Activated CD8-positive, alpha-beta memory T cell treated with anti-CD3 and anti-CD28 coated beads for 4 hours (primary cell): ENCODE measurements around the gene APOL1.

Experiments
- DNase-seq, 2 donors: peaks; one replicate each; pipeline ENCODE4 v3.0.0-alpha.2; 2020; ENCODE audit warnings: low read depth in 2 of 2

Gene APOL1

DNA sequence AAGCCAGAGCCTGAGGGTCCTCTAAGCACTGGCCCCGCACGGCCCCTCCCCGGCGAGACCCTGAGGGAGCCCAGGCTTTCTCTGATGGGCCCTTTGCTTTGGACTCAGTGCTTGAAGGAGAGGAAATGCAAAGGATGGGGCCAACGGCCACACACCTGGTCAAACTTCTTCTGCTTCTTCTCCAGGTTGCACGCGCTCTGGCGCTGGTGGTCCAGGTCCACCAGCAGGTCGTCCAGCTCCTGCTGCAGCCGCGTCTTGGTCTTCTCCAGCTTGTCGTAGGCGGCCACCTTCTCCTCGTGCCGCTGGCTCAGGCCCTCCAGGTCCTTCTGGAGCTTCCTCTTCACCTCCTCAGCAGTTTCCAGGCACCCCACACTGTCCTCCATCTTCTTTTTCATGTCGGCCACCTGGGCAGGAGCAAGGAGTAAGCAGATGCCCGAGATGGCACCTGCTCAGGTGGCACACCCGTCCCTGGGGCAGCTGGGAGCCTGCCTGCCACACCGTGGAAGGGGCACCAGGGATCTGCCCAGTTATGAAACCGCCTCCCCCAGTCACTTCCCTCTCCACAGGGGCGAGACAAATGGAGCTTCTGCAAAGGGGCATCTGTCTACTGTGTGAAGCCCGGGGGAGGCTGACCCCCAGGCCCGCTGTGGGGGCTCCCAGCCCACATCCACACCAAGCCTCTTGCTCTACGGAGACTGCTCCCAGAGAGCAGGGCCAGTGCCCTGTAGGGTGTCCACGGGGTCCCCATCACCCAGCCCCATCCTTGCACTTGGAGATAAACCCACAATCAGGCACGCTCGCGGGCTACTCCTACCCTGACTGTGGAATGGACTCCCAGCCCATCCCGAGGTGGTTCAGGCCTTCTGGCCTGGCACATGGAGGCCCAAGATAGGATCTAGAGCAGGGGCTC is 39.2 kb downstream of the APOL1 start:
- DNase-seq = no peak

GRCh38 chr22:36292823-36293530 is 40.0 kb downstream of the APOL1 start:
- no peak for DNase-seq

GRCh38 chr22:36293606-36294292 is 40.8 kb downstream of the APOL1 start:
- DNase-seq = no peak

GRCh38 chr22:36294293-36294620 is 41.3 kb downstream of the APOL1 start:
- no peak for DNase-seq

DNA sequence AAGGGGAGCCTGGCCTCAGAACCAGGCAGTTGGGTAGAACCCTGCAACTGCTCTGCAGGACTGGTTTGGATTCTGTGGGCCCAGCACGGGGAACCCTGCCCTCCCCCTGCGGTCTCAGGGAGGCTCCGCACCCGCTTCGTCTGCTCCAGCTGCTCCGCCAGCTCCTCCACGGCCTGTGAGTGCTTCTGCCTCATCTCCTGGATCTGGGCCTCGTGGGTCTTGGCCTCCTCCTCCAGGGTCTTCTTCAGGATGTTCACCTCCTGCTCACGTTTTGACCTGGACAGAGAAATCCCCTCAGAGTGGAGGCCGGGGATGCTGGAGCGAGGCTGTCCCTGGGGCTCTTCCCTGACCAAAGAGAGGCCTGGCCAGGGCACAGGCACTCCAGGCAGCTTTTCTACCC is 41.9 kb downstream of the APOL1 start:
- DNase-seq = no peak

DNA sequence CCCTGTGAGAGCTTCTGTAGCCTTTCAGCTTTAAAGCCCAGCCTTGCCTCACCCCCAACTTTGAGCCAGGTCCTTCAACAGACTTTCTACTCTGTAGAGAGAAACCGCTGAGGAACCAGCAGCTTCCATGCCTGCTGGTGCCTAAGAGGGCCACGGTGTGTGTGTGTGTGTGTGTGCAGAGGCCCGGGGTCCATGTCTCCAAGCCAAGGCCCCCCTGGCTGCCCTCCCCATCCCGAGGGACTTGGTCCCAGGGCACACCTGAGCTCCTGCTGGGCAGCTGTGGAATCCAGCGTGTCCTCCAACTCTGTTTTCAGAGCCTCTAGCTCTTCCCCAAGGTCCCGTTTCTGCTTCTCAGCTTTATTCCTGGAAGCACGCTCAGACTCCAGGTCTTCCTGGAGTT is 42.3 kb downstream of the APOL1 start:
- DNase-seq = no peak

DNA sequence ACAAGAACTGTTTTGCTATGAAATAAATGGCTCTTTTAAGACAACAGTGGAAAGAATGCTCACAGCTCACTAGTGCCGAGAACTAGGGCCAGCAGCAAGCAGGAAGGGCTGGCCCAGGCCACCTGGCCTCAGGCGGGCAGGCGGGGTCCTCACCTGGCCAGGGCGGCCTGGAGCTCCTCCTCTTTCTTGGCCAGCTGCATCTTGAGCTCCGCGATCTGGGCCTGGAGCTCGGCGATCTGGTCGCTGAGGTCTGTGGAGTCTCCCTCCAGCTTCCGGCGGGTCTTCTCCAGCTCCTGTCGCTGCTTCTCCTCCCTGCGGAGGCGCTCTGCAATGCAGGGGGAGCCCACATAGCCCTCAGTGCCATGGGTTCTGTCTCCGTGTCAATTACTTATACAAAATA is 43.8 kb downstream of the APOL1 start:
- no peak for DNase-seq

DNA sequence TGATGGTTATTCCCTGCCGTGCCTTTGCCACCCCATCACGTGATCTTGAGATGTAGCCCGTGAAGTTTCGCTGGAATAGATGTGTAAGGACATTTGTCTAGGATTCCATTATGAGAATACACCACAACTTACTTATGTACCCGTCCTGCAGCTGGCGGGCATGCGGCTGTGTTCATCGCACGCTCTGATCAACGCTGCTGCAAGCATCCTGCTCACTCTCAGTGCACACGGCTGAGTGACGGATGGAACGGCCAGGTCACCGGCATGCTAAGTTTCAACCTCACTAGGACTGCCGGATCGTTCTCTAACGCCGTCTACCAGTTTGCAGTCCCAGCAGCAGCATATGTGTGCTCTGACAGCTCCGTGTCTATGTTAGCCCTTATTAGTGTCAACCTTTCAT is 44.6 kb downstream of the APOL1 start:
- no peak for DNase-seq

DNA sequence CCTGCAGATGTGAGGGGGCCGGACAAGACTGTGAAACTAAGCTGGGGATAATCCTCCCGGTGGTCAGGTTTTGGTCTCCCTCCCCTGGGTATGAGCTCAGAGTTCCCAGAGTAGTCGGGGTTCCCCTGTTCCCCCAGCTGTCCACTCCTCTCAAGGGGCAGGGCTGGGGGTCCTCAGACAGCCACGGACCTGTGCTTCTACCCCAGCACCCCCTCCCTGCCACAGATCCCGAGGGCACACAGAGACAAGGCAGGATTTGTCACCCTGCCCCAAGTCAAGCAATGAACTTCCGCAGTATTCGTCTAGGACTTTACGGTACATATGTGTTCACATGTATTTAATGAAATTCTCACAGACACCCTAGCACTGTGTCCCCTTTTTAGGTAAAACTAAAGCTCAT is 45.2 kb downstream of the APOL1 start:
- no peak for DNase-seq

- DNase-seq = no peak
These were observed 45.7 kb downstream of the APOL1 start for GRCh38 chr22:36298601-36299000.

DNA sequence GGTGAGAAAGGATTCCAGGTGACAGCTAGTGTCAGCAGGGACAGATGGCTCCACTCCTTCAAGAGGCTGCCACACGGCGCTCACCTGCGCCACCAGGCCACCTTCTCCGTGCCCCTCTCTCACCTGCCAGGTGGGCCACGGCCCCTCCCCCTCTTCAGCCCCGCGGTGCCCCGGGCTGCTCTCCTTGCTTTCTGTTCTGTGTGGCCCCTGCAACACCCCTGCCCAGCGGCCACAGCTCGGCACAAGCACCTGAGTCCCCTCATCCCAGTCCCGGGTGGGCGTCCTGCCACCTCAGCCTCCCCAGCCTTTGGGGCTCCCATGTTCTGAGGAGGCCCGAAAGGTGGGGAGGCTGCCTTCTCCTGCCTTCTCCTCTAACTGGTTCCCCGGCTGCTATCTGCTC is 46.4 kb downstream of the APOL1 start:
- no peak for DNase-seq

GRCh38 chr22:36299911-36300310 is 47.0 kb downstream of the APOL1 start:
- DNase-seq = no peak

DNA sequence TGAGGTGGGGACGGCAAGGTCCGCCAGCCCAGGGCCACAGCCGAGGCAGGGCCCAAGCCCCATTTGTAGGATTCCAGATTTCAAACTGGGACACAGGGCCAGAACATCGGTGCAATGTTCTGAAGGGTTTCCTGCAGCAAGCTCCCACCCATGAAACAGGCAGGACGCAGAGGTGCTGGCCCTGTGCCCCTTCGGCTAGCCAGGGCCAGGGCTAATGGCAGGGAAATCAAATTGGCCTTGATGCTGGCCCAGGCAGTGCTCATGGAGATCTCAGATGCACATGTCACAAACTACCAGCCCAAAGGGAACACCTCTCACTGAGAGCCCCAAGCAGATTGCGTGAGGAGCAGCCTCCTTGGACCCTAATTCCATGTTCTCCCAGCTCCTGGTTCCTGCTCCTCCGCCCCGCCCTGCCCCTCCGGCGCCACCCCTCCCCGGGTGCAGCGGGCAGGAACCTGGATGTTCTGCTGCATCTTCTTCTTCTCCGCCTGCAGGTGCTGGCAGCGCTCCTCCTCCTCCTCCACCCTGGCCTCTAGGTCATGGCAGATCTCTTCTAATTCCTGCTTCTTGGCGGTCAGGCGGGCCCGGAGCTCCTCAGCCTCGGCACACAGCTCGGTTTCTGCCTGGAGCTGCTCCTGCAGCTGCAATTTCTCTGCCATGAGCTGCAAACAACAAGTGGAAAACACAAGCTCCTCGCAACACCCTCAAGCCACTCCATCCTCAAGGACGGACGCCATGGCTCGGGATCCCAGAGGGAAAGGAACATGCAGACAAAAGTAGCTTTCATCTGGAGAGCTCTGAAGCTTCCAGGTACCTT is 47.7 kb downstream of the APOL1 start:
- no peak for DNase-seq

GRCh38 chr22:36301384-36301828 is 48.5 kb downstream of the APOL1 start:
- peak; percentile 69 to 70 for DNase-seq

DNA sequence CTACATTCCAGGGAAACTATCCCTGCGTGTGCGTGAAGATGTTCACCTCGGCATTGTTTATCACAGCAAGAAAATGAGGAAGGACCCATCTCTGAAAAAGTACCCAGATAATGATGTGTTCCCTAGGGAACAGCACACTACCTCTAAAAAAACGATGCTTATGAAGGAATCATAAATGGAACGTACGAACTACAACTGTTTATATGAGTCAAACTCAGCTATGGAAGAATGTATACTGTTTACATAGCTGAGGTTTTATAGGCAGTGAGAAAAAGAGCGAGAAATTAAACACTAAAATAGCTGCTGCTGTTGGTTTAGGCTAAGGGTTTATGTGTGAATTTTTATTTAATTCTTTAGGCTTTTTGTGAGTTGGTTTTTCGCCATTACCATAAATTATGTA is 48.9 kb downstream of the APOL1 start:
- DNase-seq = no peak

- DNase-seq = no peak
These were observed 49.6 kb downstream of the APOL1 start for GRCh38 chr22:36302439-36303114.

- no peak for DNase-seq
These were observed 50.2 kb downstream of the APOL1 start for GRCh38 chr22:36303115-36303467.

DNA sequence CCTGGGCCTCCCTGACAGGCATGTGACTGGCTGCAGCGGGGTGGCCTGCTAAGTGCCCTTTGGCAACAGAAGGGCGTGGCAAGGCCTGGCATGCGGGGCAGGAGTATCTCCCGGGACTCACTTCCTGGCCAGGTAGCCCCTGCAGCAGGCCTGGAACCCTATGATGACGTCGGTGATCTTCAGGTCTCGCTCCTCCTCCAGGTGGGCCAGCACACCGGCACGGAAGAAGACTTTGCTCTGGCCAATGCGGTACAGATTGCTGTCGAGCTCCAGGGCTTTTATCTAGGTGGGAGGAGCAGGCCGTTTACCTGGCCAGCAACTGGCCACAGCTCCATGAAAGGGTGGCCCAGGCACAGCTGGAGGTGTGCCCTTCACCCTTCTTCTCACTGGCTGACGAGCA is 50.9 kb downstream of the APOL1 start:
- DNase-seq = no peak

- no peak for DNase-seq
These were observed 51.5 kb downstream of the APOL1 start for GRCh38 chr22:36304429-36304828.

GRCh38 chr22:36305813-36306212 is 52.9 kb downstream of the APOL1 start:
- DNase-seq = no peak

- no peak for DNase-seq
These were observed 53.3 kb downstream of the APOL1 start for GRCh38 chr22:36306227-36306626.
